DLD1 (cell line): ENCODE measurements around the gene NIPBL.
"Not testable (repeated sequence)": the region's sequence is repeated elsewhere in the genome, so short reads cannot be mapped to it uniquely, and the experiment has no call there.

Experiments used
- in situ Hi-C: cut with HindIII; loops from 2 replicates; pipeline ENCODE4 v1.10.0; 2017; ENCODE audit warnings: low sequenced_read_pairs

Gene NIPBL

DNA sequence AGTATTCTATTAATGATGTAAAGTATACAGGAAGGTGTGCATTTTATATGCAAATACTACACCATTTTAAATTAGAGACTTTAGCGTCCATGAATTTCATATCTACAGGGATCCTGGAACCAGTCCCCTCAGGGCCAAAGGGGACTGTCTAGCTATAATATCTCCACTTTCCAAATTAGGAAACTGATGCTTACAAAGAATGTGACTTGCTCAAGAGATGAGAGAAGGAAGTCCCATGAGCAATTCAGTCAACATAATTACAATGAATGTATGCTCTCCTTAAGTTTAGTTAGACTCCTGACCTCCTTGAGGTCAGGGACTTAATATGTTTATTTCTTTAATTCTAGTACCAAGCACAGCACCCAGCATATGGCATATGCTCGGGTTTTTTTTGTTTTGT lies 23.7 kb downstream of the NIPBL start:
- in situ Hi-C loops: no loop called here

DNA sequence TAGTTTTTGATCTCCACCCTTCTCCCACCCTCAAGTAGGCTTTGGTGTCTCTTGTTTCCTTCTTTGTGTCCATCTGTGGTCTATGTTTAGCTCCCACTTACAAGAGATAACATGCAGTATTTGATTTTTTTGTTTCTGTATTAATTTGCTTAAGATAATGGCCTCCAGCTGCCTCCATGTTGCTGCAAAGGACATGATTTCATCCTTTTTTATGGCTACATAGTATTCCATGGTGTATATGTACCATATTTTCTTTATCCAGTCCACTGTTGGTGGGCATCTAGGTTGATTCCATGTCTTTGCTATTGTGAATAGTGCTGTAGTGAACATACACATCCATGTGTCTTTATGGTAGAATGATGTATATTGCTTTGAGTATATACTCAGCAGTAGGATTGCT lies 24.5 kb downstream of the NIPBL start:
- in situ Hi-C loops: not testable (repeated sequence)

DNA sequence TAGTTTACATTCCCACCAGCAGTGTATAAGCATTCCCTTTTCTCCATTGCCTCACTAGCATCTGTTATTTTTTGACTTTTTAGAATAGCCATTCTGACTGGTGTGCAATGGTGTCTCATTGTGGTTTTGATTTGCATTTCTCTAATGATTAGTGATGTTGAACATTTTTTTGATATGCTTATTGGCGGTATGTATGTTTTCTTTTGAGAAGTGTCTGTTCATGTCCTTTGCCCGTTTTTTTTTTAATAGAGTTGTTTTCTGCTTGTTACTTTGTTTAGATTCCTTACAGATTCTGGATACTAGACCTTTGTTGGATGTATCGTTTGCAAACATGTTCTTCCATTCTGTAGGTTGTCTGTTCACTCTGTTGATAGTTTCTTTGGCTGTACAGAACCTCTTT lies 25.3 kb downstream of the NIPBL start:
- in situ Hi-C loops: no loop called here

DNA sequence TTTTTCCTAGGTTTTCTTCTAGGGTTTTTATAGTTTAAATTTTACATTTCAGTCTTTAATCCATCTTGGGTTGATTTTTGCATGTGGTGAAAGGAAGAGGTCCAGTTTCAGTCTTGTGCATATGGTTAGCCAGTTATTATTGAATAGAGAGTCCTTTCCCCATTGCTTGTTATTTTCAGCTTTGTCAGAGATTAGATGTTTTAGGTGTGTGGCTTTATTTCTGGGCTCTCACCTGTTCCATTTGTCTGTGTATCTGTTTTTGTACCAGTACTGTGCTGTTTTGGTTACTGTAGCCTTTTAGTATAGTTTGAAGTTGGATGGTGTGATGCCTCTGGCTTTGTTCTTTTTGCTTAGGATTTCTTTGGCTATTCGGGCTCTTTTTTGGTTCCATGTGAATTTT lies 25.8 kb downstream of the NIPBL start:
- in situ Hi-C loops: no loop called here

DNA sequence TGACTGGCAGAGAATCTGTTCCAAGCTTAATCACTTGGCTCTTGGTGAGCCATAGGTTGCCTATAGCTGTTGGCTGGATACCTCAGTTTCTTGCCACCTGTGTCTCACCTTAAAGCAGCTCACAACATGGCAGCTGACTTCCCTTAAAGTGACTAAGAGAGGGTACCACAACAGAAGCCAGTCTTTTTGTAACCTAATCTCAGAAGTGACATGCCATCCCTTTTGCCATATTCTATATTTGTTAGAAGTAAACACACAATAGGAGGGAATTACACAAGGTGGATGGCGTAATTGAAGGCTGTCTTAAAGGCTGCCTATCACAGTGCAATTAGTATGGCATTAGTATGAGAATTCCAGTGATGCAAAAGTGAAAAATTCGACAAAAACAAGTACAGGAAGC lies 28.1 kb downstream of the NIPBL start:
- in situ Hi-C loops: no loop called here

DNA sequence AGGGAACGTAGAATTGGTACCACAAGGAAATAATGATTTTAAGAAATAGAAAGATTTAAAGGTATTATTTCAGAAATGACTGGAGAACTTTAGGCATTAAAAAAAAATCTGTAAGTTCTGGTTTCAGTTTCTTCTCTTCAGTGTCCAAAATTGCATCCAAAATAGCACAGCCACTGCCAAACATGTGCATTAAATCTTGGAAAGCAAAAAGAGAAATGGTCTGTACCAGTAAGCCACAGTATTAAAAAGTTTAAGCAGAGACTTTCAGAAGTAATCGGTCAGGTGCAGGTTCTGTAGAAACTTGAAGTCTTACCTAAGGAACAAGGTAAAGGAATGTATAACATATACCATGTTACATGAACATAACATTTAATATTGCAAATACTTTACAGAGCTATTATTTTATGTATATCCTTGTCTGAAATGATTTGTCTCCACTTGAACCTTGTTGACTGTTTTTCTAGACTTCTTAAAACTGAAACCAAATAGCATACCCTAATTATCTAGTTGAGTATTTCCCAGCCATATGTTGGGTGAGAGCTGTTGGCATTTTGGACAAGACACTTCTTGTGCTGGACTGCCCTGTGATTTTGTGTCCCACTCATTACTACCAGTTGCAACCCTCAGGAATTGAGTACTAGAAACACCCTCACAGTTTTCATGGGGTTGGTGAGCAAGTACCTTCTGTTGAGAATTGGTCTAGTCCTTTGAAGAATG lies 32.1 kb downstream of the NIPBL start:
- in situ Hi-C loops: no loop called here

DNA sequence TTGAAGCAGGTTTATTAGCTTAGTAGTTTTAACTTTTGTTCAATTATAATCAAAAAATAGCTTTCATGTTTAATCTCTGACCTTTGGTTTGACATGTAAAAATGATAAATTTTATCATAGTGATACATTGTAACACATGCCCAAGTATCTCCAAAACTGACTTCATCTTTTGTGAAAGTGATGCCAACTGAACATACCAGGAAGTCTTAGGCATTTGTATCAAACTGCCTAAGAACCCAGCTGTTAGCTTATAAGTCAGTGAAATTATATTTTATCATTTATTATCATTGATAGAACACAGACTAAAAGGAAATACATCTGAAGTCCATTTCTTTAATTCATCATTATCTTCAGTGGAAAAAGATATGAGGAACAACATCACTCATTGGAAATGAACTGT lies 39.1 kb downstream of the NIPBL start:
- in situ Hi-C loops: no loop called here

DNA sequence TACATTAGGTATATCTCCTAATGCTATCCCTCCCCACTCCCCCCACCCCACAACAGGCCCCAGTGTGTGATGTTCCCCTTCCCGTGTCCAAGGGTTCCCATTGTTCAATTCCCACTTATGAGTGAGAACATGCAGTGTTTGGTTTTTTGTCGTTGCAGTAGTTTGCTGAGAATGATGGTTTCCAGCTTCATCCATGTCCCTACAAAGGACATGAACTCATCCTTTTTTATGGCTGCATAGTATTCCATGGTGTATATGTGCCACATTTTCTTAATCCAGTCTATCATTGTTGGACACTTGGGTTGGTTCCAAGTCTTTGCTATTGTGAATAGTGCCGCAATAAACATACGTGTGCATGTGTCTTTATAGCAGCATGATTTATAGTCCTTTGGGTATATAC lies 40.0 kb downstream of the NIPBL start:
- in situ Hi-C loops: not testable (repeated sequence)

DNA sequence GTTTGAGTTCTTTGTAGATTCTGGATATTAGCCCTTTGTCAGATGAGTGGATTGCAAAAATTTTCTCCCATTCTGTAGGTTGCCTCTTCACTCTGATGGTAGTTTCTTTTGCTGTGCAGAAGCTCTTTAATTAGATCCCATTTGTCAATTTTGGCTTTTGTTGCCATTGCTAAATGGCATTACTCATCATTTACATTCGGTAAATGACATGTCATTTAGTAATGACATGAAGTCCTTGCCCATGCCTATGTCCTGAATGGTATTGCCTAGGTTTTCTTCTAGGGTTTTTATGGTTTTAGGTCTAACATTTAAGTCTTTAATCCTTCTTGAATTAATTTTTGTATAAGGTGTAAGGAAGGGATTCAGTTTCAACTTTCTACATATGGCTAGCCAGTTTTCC lies 40.8 kb downstream of the NIPBL start:
- in situ Hi-C loops: not testable (repeated sequence)

DNA sequence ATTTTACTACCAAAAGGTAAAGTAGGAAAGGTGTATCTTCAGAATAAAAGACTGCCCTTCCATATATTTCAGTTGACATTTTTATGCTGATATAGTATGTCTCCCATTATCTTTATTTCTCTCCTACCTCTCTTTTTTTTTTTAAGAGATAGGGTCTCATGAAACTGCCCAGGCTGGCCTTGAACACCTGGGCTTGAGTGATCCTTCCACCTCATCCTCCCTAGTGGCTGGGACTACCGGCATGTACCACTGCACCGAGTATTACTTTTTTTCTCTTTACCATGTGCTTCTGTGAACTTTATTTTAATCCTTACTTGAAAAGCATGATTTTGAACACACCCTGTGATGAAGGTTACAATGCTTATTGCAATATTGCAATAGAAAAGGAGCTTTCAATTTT lies 42.7 kb downstream of the NIPBL start:
- in situ Hi-C loops: no loop called here

DNA sequence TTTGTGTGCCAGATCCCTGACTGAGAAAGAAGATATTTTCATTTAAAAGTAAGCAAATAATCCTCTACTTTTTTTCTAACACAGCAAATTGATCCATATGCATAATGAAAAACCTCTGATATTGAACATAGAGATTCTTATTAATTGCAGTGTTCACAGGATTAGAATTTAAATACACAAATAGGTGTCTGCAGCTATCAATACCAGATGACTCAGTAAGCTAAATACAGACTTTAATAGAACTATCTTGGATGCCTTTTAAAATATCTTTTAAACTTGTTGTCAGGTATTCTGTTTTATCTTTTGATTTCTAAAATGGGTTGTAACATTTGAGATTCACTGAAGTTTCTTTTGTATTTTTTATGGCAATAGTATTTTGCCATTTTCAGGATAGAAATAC lies 43.1 kb downstream of the NIPBL start:
- in situ Hi-C loops: no loop called here

DNA sequence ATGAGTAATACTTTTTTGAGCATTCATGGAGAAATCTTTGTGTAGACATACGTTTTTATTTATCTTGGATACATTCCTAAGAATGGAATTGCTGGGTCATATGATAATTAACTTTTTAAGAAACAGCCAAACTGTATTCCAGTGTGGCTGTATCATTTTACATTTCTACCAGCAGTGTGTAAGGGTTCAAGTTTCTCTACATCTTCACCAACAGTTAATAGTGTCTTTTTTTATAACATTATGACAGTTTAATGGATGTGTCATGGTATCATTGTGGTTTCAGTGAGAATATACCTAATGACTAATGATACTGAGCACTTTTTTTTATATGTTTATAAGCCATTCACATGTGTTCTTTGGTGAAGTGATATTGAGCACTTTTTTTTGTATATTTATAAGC lies 52.4 kb downstream of the NIPBL start:
- in situ Hi-C loops: no loop called here

DNA sequence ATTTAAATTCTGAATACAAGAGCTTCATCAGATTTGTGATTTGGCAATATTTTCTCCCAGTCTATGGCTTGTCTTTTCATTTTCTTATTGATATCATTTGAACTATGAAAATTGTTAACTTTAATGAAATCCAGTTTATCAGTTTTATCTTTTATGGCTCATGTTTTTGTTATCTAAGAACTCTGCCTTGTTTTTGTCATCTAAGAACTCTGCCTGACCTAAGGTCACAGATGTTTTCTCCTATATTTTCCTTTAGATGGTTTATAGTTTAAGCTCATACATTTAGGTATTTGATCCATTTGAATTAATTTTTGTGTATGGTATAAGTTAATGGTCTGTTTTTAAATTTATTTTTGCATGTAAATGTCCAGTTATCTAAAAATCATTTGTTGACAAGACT lies 52.9 kb downstream of the NIPBL start:
- in situ Hi-C loops: no loop called here

DNA sequence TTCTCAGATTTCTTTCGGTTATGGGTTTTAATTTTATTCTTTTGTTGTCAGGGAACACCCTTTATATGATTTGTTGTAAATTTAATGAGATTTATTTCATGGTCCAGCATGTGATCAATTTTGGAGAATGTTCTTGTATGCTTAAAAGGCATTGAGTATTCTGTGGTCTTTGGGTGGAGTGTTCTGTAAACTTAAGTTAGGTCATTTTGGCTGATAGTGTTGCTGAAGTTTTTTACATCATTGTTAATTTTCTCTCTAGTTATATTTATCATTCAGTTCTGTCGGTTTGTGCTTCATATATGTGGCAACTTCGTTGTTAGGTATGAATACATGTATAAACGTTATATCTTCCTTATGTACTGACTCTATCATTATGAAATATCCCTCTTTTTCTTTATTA lies 55.5 kb downstream of the NIPBL start:
- in situ Hi-C loops: no loop called here

DNA sequence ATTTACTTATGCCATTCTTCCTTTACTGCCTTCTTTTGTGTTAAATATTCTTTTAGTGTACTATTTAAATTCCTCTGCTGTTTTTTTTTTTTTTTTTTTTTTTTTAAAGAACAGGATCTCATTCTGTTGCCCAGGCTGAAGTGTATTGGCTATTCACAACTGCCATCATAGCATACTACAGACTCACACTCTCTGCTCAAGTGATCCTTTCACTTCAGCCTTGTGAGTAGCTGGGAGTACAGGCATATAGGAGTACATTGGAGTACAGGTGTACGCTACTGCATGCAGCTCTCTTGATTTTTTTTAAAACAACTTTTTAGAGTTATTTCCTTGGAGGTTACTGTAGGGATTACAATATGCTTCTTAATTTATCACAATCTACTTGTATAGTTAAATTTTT lies 56.1 kb downstream of the NIPBL start:
- in situ Hi-C loops: no loop called here

DNA sequence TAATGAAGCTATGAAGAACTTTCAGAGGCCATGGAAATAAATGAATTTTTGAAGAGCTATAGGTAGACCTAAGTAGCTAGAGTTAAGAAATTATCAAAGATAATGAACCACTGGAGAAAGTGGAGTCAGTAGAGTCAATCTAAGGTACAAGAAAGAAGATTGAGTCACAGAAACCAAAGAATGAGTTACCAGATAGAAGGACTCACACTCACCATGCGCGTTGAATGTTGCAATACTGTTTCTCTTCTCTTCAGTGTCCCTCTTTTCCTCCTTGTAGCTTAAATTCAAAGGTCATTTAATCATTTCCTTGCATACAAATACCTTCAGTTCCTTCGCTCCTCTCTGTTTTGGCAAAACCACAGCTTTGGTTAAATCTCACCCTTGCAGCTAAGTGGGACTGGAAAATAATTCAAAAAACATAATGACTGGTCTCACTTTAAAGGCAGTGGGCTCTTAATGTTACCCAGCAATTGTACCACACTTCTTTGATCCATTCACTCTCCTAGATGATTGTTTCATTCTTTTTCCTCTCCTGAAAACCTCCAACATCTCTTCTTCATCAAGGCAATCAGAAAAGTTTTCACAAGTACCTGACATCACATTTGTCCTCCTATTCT lies 58.3 kb downstream of the NIPBL start:
- in situ Hi-C loops: no loop called here

DNA sequence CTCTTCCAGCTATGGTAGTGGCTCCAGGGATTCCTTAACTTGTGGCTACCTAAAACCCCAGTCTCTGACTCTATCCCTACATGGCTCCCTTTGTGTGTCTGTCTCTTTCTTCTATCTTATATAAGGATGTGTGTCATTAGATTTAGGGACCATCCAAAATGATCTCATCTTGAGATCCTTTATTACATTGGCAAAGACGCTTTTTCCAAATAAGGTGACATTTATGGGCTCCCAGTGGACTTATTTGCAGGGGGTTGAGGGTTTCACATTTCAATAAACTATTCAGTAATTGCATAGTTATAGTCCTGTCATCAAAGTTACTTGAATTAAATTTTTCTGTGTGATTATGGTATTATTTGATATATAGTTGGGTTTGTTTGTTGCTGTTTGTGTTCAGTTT lies 59.2 kb downstream of the NIPBL start:
- in situ Hi-C loops: no loop called here

DNA sequence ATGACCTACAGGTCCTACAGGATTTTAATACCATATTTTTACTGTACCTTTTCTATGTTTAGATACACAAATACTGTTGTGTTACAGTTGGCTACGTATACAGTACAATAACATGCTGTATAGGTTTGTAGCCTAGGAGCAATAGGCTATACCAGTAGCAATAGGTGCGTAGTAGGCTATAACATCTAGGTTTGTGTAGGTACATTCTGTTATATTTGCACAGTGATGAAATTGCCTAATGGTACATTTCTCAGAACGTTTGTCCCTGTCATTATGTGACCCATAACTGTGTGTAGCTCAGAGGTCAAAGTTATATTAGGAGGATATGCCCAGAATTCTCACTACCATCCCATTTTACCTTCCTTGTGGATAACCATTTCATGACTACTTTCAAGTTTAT lies 59.7 kb downstream of the NIPBL start:
- in situ Hi-C loops: no loop called here

DNA sequence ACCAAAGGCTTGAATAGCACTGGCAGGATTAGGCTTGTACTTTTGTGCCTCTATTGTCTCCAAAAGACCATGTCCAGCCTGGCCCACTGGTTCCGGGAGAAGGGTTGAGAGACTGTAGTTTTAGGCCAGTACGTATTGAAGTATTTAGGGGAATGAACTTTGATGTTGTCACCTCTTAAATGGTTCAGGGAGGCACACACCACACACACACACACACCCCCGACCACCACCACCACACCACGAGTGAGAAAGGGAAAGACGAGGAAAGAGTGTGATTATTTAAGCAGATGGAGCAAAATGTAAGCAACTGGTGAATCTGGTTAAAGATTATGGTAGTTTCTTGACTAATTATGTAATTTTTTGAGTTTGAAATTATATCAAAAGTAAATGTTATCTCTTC lies 61.6 kb downstream of the NIPBL start:
- in situ Hi-C loops: no loop called here

DNA sequence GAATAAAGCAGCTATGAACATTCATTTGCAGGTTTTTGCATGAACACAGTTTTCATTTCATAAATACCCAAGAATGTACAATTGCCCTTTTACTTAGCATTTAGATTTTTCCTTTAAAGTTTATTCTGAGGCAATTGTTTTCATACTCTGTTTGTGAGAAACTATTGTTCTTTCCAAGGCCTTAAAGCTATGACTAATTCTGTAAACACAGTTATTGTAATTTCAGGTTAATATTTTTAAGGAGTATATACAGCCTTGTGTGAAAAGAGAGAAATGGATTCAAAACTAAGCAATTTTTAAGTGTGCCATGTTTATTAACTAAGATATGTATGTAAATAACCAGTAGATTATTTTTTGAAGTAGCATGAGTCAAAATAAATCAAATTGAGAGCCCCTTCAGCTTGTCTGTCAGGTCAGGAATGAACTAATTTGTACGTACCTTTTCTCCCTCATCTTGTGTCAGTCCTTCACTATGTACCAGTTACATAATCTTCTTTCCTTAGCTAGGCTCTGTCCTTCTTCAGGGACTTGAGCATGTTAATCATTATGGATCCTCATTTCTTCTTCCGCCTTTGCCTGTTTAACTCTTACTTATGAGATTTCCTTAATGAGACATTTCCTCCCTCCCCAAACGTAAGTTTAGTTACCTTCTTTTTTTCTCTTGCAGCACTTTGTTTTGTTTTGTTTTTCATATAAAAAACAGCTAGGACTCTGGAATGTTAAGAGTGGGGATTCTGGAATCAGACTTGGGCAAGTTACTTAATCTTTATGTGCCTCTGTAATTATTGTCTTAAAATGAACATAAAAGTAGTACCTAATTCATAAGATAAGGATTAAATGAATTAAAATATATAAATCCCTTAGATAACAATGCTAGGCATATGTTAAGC lies 63.6 kb downstream of the NIPBL start:
- in situ Hi-C loops: no loop called here

DNA sequence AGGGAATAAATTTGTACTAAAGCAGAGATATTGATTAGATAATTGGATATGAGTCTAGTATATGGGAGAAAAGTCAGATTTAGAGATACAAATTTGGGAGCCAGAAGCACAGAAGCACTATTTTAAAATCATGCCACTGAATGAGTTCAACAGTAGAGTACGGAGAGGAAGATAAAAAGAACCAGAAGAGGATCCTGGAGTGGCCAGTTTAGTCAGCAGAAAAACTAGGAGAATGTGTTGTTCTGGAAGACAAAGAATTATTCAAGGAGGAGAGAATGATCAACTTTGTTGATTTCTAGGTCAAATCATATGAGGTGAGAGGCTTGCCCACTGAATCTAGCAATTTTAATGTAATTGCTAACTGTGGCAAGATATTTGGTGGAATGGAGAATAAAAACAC lies 67.0 kb downstream of the NIPBL start:
- in situ Hi-C loops: no loop called here

DNA sequence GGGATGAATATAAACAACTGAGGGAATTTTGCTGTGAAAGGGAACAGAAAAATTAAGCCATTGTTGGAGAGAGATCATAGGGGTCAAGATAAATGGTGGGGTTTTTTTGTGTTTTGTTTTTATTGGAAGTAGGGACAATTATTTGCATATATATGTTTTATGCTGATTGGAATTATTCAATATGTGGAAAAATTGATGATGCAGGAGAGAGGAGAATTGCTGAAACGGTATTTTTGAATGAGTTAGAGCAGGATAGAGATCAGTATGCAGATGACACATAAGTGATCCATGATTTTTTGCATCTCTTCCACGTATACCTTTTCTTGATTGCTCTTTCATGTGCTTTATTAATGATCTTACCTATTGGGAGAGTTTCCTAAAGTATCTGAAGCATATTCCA lies 67.5 kb downstream of the NIPBL start:
- in situ Hi-C loops: no loop called here
